Measurements from ENCODE around the gene CDKL4.
"Not testable (repeated sequence)": the region's sequence is repeated elsewhere in the genome, so short reads cannot be mapped to it uniquely, and the experiment has no call there.

The CDKL4 gene

DNA sequence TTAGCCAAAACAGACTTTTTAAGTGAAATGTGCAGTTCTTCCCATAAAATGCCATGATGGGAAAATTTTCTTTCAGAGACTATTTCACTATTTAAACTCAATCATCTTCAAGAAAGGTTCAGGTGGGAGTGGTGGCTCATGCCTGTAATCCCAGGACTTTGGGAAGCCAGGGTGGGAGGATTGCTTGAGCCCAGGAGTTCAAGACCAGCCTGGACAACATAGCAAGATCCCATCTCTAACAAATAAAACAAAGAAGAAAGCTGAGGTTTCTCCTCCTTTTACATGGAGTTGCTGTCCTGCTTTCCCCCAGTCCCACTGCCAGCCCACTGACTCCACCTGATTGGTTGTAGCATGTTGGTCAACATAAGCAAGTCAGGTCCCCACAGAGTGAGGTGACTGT lies 97.1 kb downstream of the CDKL4 start:
- TF ChIP-seq, protein P1, sequence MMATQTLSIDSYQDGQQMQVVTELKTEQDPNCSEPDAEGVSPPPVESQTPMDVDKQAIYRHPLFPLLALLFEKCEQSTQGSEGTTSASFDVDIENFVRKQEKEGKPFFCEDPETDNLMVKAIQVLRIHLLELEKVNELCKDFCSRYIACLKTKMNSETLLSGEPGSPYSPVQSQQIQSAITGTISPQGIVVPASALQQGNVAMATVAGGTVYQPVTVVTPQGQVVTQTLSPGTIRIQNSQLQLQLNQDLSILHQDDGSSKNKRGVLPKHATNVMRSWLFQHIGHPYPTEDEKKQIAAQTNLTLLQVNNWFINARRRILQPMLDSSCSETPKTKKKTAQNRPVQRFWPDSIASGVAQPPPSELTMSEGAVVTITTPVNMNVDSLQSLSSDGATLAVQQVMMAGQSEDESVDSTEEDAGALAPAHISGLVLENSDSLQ (IDR thresholded peaks at IDR 0.05): no peak
- TF ChIP-seq ZNF384 (IDR thresholded peaks at IDR 0.05): no peak
- no peak for TF ChIP-seq HDGF (IDR thresholded peaks at IDR 0.05; ENCODE audit: borderline replicate concordance)
- TF ChIP-seq LEF1 (IDR thresholded peaks at IDR 0.05; ENCODE audit: borderline replicate concordance): no peak
- no peak for TF ChIP-seq FOXA1 (IDR thresholded peaks at IDR 0.05)
- CTCF ChIA-PET: no interaction called here
- no peak for DNase-seq (ENCODE audit: extremely low spot score)
- POLR2A ChIA-PET: no interaction called here

DNA sequence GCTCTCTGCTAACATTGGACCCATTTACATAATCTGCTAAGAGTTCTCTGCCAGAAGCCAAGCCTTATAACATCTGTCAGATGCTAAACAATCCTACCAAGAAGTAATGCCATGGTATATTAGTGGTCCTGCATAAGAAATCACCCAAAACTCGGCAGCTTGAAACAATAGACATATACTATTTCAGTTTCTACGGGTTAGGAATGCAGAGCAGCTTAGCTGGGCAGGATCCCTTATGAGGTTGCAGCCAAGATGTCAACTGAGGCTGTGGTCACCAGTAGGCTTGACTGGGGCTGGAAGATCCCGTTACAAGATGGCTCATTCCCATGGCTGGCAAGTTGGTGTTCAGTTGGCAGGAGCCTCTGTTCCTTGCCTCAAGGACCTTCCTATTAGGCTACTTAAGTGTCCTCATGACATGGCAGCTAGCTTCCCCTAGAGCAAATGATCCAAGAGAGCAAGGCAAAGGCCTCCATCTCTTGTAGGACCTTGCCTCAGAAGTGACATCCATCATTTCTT lies 97.8 kb downstream of the CDKL4 start:
- no peak for TF ChIP-seq ZNF384 (IDR thresholded peaks at IDR 0.05)
- TF ChIP-seq BHLHE40 (IDR thresholded peaks at IDR 0.05; ENCODE audit: borderline replicate concordance): no peak
- no peak for TF ChIP-seq SUZ12 (IDR thresholded peaks at IDR 0.05)
- TF ChIP-seq TARDBP (IDR thresholded peaks at IDR 0.05): no peak
- no peak for TF ChIP-seq L3MBTL2 (conservative IDR thresholded peaks at IDR 0.05)
- no peak for TF ChIP-seq SP1 (IDR thresholded peaks at IDR 0.05)
- no peak for TF ChIP-seq CTBP1 (IDR thresholded peaks at IDR 0.05; ENCODE audit: borderline replicate concordance)
- TF ChIP-seq, protein P1 (IDR thresholded peaks at IDR 0.05): no peak
- ChIA-PET POLR2A (no interaction called here), CTCF (interaction anchor here (0.6 kb wide), 1 partner anchor 84 kb away, joined by 6 read pairs; no protein-coding TSS in a partner anchor)
- no peak for DNase-seq (ENCODE audit: extremely low spot score)

DNA sequence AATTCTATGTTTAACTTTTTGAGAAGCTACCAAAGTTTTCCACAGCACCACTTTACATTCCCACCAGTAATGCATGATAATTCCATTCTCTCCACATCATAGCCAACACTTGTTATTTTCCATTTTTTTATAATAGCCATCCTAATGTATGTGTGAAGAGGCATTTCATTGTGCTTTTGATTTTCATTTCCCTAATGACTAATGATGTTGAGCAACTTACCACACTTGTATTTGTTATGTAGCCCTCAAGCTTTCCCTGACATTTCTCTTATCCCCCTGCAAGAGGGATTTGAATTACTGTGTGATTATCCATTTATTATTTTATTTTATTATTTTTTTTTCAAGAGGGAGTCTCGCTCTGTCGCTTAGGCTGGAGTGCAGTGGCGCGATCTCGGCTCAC lies 99.4 kb downstream of the CDKL4 start:
- ChIA-PET CTCF (interaction anchor here (0.6 kb wide), 1 partner anchor 636 kb away, joined by 4 read pairs; no protein-coding TSS in a partner anchor), POLR2A (no interaction called here)
- DNase-seq (ENCODE audit: extremely low spot score): no peak
- no peak for TF ChIP-seq NFRKB (IDR thresholded peaks at IDR 0.05)
- no peak for TF ChIP-seq HDGF (IDR thresholded peaks at IDR 0.05; ENCODE audit: borderline replicate concordance)
- TF ChIP-seq L3MBTL2 (conservative IDR thresholded peaks at IDR 0.05): no peak
- no peak for TF ChIP-seq SUZ12 (IDR thresholded peaks at IDR 0.05)
- TF ChIP-seq SP1 (IDR thresholded peaks at IDR 0.05): no peak
- TF ChIP-seq ZNF384 (IDR thresholded peaks at IDR 0.05): no peak
- TF ChIP-seq ARNT (IDR thresholded peaks at IDR 0.05): no peak
- no peak for TF ChIP-seq TARDBP (IDR thresholded peaks at IDR 0.05)
- TF ChIP-seq FOXA1 (IDR thresholded peaks at IDR 0.05): no peak
- TF ChIP-seq BHLHE40 (IDR thresholded peaks at IDR 0.05; ENCODE audit: borderline replicate concordance): no peak

DNA sequence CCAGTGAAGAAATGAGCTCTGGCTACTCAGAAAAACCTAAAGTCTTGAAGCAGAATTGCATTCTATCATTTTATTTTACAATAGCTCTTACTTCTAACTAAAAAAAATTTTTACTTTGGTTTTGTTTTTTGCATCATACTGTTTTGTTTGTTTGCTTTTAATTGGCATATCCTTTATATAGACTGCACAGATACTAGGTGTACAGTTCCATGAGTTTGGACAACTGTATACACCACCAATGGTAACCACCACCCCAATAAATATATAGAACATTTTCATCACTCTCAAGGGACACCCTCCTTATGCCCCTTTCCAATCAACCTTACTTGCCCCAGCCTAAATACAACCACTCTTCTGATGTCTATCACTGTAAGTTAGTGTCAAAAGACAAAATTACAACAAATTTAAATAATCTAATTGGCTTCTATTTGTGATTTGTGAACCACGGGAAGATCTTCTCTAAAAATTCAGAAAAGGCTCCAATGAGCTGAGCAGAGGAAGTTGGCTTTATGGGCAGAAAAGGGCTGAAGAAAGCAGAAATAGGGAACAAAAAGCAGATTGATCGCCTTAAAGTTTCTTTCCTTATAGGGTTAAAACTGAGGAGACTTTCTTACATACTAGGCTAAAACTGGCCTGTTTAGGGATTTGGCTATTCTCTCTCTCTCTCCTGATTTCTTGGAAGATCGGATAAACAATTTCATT lies 100.7 kb downstream of the CDKL4 start:
- CTCF ChIA-PET: interaction anchor here (0.6 to 0.7 kb wide), 2 partner anchors 12 to 852 kb away, joined by 3 read pairs; no protein-coding TSS in a partner anchor
- no peak for TF ChIP-seq FOXK2 (IDR thresholded peaks at IDR 0.05)
- no peak for TF ChIP-seq FOXM1 (IDR thresholded peaks at IDR 0.05; ENCODE audit: borderline replicate concordance)
- TF ChIP-seq TARDBP (IDR thresholded peaks at IDR 0.05): no peak
- TF ChIP-seq LEF1 (IDR thresholded peaks at IDR 0.05; ENCODE audit: borderline replicate concordance): no peak
- no peak for TF ChIP-seq BHLHE40 (IDR thresholded peaks at IDR 0.05; ENCODE audit: borderline replicate concordance)
- DNase-seq (ENCODE audit: extremely low spot score): no peak
- POLR2A ChIA-PET: no interaction called here

DNA sequence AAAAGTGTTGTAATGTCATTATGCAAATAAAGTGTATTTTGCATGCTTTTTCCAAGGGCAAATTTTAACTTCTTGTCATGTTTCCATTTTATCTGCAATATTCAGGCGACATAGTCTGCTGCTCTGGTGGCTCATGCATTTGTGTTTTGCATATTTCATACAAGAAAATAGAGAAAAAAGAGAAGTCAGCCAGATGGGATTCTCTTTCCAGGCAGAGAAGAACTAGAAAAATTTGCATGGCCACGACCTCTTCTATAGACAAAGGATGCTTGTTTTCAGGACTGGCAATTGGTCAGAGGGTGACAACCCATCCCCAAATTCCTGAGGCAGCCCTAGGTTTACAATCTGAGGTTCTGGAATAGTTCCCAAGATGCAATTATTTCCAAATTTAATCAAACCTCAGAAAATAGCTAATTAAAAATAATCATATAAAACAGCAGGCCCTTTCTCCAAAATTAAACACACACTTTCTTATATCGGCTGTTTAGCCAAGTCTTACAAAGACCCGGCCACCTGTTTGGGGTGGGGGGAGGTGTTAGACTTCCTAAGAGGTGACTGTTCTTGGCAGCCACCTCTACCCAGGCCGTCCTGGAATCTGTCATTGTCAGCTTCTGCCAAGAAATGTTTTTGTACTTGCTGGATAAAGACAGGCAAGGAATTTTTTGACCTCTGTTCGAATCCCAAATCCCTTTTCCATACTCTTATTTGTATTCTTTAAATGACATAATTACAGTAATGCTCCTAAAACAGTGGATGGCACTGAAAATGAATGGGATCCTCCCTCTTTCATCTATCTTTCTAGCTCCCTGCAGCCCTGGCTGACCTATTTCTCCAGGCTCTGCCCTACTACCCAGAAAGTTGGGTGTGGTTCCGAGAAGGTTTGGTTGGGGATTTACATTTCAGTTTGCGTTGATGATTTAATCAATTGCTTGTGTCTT lies 102.2 kb downstream of the CDKL4 start:
- ChIA-PET CTCF (interaction anchor here (0.6 kb wide), 2 partner anchors 24 to 108 kb away, joined by 3 to 5 read pairs; no protein-coding TSS in a partner anchor), POLR2A (interaction anchor here (0.8 kb wide), 1 partner anchor 17 kb away, joined by 3 read pairs; no protein-coding TSS in a partner anchor)
- DNase-seq (ENCODE audit: extremely low spot score): no peak
- TF ChIP-seq TARDBP (IDR thresholded peaks at IDR 0.05) (no peak), ZNF384 (IDR thresholded peaks at IDR 0.05) (no peak), FOXK2 (IDR thresholded peaks at IDR 0.05) (no peak), NFRKB (IDR thresholded peaks at IDR 0.05) (no peak), ARNT (IDR thresholded peaks at IDR 0.05) (no peak), FOXA1 (IDR thresholded peaks at IDR 0.05) (no peak), LEF1 (IDR thresholded peaks at IDR 0.05; ENCODE audit: borderline replicate concordance) (no peak)

DNA sequence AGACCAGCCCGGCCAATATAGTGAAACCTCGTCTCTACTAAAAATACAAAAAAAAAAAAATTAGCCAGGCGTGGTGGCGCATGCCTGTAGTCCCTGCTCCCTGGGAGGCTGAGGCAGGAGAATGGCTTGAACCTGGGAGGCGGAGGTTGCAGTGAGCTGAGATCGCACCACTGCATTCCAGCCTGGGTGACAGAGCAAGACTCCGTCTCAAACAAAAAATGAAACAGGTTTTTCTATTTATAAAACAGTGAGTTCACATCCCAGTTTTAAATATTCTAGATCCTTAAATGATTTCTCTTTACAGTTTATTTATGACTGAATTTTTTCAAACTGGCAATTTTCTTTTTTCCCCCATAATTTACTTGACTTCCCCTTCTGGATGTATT lies 102.8 kb downstream of the CDKL4 start:
- POLR2A ChIA-PET: interaction anchor here (0.8 kb wide), 1 partner anchor 17 kb away, joined by 3 read pairs; no protein-coding TSS in a partner anchor
- CTCF ChIA-PET; DNase-seq (ENCODE audit: extremely low spot score): not testable (repeated sequence)

DNA sequence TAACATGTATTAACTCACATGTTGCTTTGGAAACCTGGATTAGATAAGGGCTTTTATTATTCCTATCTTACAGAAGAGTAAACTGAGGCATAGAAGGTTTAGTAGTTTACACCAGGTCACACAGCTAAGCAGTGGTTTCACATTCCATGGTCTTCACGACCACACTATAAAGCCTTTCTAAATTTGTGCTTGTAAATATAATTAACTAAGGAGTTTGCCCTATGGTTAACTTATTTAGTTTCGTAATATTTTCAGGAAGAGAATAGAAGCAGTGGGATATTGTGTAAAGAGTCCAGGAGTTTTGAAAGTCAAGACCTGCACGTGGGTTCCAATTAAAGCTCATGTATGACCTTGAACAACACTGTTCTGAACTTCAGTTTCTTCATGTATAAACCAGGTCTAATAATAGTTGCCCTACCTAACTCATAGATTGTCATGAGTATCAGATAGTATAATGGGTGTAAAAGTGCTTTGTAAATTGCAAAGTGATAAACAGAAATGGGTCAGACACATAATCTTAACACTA lies 103.4 kb downstream of the CDKL4 start:
- no peak for DNase-seq (ENCODE audit: extremely low spot score)
- POLR2A ChIA-PET: no interaction called here
- CTCF ChIA-PET: no interaction called here
- TF ChIP-seq HDGF (IDR thresholded peaks at IDR 0.05; ENCODE audit: borderline replicate concordance): no peak
- no peak for TF ChIP-seq L3MBTL2 (conservative IDR thresholded peaks at IDR 0.05)
- no peak for TF ChIP-seq TARDBP (IDR thresholded peaks at IDR 0.05)
- TF ChIP-seq CTBP1 (IDR thresholded peaks at IDR 0.05; ENCODE audit: borderline replicate concordance): no peak
- no peak for TF ChIP-seq NFRKB (IDR thresholded peaks at IDR 0.05)
- no peak for TF ChIP-seq ELF4 (IDR thresholded peaks at IDR 0.05)
- TF ChIP-seq ARNT (IDR thresholded peaks at IDR 0.05): no peak
- TF ChIP-seq SP1 (IDR thresholded peaks at IDR 0.05): no peak
- TF ChIP-seq ZNF384 (IDR thresholded peaks at IDR 0.05): no peak
- no peak for TF ChIP-seq BHLHE40 (IDR thresholded peaks at IDR 0.05; ENCODE audit: borderline replicate concordance)
- TF ChIP-seq FOXM1 (IDR thresholded peaks at IDR 0.05; ENCODE audit: borderline replicate concordance): no peak
